HG03135 (cell line): ENCODE data around the gene FAM120B.

ENCODE experiments used
- ATAC-seq: cut with Tn5 transposase; IDR thresholded peaks from one replicate; pipeline ENCODE4 v1.9.1; 2021; ENCODE audit warnings: mild to moderate bottlenecking, moderate library complexity; ENCODE audit not compliant: unreplicated experiment

Gene FAM120B

GRCh38 chr6:170272341-170273065, 34.1 kb upstream of the FAM120B start:
- no peak for ATAC-seq

GRCh38 chr6:170273191-170273590, 33.4 kb upstream of the FAM120B start:
- no peak for ATAC-seq

- no peak for ATAC-seq
These were observed 32.9 kb upstream of the FAM120B start for GRCh38 chr6:170273681-170274080.

GRCh38 chr6:170274713-170275560, 31.6 kb upstream of the FAM120B start:
- no peak for ATAC-seq

GRCh38 chr6:170276369-170277057, 30.0 kb upstream of the FAM120B start:
- ATAC-seq: no peak

- no peak for ATAC-seq
These were observed 28.4 kb upstream of the FAM120B start for GRCh38 chr6:170277893-170278742.

- ATAC-seq: no peak
These were observed 27.8 kb upstream of the FAM120B start for GRCh38 chr6:170278743-170279094.

- no peak for ATAC-seq
These were observed 27.1 kb upstream of the FAM120B start for GRCh38 chr6:170279426-170279825.

- peak; percentile 73 for ATAC-seq
These were observed 26.4 kb upstream of the FAM120B start for GRCh38 chr6:170279977-170280688.

GRCh38 chr6:170280689-170281045, 25.9 kb upstream of the FAM120B start:
- peak; percentile 24 for ATAC-seq

- ATAC-seq: no peak
These were observed 24.9 kb upstream of the FAM120B start for GRCh38 chr6:170281331-170282292.

GRCh38 chr6:170282512-170283158, 23.9 kb upstream of the FAM120B start:
- ATAC-seq: no peak

- no peak for ATAC-seq
These were observed 23.1 kb upstream of the FAM120B start for GRCh38 chr6:170283212-170284081.

- no peak for ATAC-seq
These were observed 22.3 kb upstream of the FAM120B start for GRCh38 chr6:170284126-170284773.

GRCh38 chr6:170284866-170285469, 21.6 kb upstream of the FAM120B start:
- no peak for ATAC-seq

GRCh38 chr6:170285482-170285881, 21.1 kb upstream of the FAM120B start:
- ATAC-seq: no peak
